GM21717 (cell line): ENCODE measurements around the gene TAGLN.
A peak's percentile ranks its signal among the peaks of the same experiment; 100 is the strongest.

Experiments
- ATAC-seq: cut with Tn5 transposase; IDR thresholded peaks from one replicate; pipeline ENCODE4 v1.9.1; 2021; ENCODE audit warnings: mild to moderate bottlenecking, moderate library complexity; ENCODE audit not compliant: unreplicated experiment

TAGLN gene

DNA sequence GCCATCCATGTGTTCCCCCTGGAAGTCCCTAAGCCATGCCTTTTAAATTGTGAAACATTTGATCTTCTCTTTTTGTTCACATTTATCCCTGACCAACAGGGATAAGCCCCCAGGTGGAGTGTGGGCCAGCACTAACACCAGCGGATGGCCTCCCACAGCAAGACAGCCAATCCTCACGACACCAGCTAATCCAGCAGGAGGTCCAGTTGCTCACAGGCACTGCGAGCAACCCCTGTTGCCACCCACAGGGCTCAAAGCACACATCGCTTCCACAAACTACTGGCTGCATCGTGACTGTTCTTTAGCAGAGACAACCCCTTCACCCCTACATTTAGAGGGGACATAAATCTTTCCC lies 30.7 kb downstream of the TAGLN start:
- no peak for ATAC-seq

DNA sequence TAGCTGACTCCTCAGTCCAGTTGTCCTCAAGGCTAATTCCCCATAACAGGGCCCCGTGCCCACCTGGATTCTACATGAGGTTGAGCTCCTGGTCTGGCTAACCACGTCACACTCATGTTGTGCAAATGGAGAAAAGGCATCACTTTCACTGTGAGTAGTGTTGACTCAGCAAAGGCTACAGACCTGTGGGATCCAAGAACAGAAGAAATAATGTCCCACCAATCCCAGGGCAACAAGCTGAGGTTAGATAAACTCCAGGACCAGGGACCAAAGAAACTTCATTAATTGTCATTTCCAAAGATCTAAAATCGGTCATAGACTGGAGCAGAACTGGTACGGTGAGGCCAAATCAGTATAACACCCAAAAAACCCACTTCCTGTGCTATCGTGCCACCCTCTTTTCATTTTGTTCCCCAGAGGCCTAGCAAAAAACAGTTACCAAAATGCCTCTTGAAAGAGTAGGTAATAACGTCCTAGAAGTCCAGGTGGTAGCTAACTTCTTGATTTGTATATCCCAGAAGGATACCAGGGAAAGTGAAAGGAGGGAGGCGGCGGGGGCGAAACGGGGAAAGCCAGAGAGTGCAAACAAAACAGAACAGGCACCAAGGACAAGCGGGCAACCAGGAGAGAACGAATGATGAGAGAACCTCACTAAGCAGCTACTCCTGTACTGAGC lies 31.3 kb downstream of the TAGLN start:
- ATAC-seq: peak; percentile 26

GRCh38 chr11:117230999-117231841 lies 32.0 kb downstream of the TAGLN start:
- ATAC-seq: no peak

DNA sequence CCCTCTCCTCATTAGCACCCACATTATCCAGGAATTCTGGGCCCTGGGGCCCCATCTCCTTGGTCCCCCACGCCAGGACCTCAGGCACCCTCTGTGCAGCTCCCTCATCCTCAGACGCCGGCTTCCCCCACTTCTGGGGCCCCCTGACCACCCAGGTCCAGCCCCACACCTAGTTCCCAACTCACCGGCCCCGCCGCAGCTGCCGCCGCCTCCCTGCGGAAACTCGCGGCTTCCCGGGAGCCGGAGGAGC lies 32.6 kb downstream of the TAGLN start, which contains the start of gene PCSK7:
Gene PCSK7, minus strand, starts transcription at position 232 of the 250 bp plus-strand sequence. CDS start 2,229 bp downstream, outside the sequence.
- peak; percentile 1 for ATAC-seq

DNA sequence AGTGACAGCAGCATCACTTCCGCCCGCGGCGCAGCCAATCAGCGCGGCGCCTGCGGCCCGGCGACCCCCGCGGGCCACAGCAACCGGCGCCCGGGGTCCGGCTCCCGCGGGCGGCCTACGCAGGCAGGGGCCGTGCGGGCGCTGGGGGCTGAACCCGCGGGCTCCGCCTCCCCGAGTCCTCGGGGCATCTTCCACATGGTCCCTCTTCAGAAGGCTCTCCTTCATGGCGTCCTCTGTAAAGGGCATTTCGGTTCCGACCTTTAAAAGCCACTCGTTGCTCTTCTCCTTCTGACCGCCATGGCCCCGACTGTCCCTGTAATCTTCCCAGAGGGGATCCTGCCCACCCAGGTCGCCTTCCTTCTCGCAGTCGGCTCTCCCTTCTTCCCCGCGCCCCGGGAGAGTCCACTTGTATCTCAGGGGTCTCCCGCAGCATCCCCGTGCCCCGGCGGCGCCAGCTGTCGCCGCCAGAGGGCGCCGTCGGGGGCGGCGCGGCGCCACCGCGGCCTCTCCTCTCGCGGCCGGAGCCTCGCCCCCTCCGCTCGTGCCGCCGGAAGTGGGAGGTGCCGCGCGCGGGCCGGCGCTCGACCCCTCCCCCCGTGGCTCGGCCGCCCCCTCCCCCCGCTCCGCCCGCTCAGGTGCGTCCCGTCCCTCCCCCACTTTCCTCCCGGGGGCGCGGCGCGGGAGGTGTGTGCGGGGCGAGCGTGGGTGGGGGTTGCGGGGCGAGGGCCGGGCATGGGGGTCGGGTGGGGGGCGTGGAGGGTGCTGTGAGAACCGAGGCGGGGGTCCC lies 33.1 kb downstream of the TAGLN start, which contains the start of gene RNF214:
Gene RNF214, plus strand, starts transcription at position 580 of the 787 bp plus-strand sequence. CDS start 1,602 bp downstream, outside the sequence.
- peak; percentile 67 for ATAC-seq

DNA sequence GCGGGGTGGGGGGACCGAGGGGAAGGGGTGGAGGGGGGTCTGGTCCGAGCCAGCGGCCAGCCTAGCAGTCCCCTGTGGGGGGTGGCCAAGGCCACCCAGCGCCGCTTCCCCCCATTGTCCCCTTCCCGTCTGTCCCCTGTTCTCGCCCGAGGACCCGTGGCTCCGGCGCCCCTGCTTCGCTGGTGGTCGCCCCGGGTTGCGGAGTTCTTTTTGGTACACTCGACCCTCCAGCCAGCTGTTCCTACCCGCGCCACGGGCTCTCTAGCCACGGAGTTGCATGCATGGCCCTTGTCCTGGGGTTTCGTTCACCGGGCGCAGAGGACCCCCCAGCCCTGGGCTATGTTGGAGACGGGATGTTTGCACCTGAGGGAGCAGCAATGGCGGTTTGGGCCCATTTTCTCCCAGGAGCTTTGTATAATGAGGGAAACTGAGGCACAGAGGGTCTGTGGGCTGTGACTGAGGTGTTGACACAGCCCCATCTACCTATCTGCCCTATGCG lies 33.8 kb downstream of the TAGLN start:
- no peak for ATAC-seq

GRCh38 chr11:117238221-117238620 lies 39.1 kb downstream of the TAGLN start:
- ATAC-seq: no peak

GRCh38 chr11:117239295-117239694 lies 40.1 kb downstream of the TAGLN start:
- no peak for ATAC-seq

DNA sequence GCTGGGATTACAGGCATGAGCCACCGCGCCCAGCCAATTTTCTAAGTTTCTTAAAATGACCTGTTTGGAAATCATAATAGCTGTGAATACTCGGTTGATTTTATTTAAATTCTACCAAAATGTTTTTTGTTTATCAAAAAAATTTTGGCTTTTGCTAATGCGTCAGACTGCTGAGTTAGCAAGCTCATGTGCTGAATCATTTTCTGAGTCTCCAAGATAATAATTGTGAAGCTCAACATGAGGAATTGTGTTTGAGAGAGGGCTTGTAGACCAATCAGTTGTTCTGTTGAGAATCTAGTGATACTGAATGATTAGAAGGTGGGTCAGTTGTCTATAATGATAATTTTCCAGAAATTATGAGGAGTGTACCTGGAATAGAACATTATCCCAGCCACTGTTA lies 49.2 kb downstream of the TAGLN start:
- no peak for ATAC-seq

DNA sequence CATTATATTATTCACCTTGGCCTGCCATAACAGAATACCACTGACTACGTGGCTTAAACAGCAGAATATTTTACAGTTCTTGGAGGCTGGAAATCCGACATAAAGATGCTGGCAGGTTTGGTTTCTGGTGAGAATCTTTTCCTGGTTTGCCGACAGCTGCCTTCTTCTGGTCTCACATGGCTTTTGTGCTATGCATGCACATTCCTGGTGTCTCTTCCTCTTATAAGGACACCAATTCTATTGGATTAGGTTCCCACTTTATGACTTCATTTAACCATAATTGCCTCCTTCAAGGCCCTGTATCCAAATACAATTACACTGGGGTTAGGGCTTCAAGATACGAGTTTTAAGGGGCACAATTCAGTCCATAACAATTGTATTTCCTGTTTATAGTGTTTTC lies 50.4 kb downstream of the TAGLN start:
- ATAC-seq: no peak

- ATAC-seq: no peak
Observed at GRCh38 chr11:117251506-117251905, 52.3 kb downstream of the TAGLN start.

DNA sequence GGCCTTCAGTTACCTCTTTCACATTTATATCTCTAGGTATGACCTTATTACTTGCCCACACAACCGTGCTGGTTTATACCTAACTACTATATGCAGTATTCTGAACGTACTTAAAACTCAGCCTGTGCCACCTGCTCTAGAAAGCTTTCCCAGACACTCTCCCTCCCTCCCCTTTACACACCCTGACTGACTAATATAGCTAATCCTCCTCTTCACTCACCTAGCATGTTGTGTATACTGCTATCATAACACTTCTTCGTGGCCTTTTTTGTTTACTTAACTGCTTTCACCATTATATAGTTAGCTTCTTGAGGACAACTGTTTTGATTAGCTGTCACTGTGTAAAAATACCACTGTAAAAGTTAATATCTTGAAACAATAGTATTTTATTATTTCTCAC lies 56.8 kb downstream of the TAGLN start:
- no peak for ATAC-seq

DNA sequence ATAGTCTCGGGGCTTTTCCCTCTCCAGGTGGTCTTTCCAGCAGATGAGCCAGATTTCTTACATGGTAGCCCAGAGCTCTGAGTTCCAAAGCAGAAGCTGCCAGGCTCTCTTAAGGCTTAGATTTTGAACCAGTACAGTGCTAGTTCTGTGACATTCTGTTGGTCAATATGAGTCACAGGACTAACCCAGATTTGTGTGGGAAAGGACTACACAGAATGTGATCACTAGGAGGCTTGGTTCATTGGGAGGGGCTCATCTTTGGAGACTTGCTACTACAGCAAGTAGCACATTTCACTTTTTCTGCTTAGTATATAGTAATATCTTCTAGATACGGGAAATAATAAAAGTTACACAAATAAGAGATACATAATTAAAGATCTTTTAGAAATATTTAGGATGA lies 57.4 kb downstream of the TAGLN start:
- no peak for ATAC-seq
